DMS153 (cell line): ENCODE measurements around the gene CCSER2.

ENCODE experiments used
- DNase-seq: peaks from one replicate; lab custom pipeline; 2025; lab: John Stamatoyannopoulos, UW

Gene CCSER2

DNA sequence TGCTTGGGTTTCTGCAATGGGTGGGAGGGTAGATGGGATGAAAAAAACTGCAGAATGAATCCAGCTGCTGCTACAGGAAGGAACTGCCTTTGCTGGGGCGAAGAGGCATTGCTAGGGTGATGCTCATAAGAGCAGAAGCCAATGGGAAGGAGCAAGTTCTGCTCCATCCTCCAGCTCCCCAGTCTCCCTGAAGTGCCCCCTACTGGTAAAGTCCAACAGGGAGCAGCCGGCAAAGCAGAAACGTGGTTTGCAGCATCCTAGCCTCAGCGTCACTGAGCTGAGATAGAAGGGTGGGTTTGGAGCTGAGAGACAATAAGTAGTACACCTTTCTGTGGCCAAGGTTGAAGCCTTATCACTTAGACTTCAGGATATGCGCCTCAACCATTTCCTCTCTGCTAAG lies 220.5 kb downstream of the CCSER2 start:
- no peak for DNase-seq

DNA sequence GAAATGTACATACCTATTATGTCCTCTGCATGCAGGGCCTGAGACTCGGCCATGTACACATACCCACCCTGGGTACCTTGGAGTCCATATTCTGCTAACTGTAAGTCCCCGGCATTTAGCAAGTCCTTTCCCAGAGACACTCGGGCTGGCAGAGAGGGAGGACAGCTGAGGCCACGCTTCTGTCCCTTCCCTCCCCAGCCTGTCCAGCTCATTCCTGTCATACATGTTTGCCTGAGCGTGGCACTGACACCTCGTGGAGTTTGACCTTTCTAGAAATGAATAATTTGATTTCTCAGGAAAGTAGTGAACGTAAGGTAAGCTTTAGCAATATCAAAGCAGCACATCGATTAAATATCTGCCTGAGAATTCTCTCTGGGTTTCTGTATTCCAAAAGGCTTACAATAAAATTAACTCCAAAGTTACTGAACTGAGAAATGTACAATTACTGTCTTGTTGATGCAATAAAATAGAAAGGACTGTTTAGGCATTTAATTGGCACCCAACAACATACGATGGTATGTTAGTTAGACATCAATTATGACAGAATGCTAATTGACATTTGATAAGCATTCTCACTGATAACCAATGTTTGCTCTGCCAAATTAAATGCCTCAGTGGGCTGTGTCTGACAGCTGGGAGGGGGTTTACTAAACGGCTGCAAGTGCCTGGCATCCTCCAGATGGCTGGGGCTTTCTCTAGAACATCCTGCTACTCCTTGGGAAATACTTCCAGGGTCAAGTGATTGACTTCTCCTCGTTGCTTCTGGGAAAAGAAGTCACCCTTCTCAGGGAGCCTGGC lies 221.2 kb downstream of the CCSER2 start:
- no peak for DNase-seq

DNA sequence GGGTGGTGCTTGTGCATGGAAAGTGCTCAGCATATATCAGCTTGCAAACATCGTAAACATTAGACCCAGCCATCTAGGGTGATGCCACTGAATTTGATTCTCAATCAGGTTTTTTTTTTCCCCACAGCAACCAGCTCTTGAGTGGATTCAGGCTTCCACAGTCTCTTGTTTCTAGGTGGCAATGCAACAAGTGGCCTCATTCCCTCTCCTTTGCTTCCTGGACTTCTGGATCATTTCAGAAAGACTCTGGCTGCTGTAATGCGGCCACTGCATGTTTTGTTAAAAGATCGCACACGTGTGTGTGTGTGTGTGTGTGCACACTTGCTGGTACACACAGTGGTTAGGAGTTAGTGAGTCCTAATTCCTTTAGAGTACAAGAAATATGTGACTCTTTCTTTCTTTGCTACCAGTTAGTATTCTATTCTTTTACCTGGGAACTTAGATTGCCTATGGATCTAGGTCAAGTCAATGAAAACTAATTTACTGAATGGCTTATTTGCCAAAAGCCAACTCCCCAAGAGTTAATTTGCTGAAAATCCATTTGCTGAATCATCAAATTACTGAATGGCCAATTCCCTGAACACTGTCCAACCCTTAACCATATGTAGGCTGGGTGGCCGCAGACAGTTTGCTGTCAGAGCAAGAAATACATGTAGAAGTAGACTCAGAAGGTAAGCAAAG lies 222.5 kb downstream of the CCSER2 start:
- DNase-seq: no peak

DNA sequence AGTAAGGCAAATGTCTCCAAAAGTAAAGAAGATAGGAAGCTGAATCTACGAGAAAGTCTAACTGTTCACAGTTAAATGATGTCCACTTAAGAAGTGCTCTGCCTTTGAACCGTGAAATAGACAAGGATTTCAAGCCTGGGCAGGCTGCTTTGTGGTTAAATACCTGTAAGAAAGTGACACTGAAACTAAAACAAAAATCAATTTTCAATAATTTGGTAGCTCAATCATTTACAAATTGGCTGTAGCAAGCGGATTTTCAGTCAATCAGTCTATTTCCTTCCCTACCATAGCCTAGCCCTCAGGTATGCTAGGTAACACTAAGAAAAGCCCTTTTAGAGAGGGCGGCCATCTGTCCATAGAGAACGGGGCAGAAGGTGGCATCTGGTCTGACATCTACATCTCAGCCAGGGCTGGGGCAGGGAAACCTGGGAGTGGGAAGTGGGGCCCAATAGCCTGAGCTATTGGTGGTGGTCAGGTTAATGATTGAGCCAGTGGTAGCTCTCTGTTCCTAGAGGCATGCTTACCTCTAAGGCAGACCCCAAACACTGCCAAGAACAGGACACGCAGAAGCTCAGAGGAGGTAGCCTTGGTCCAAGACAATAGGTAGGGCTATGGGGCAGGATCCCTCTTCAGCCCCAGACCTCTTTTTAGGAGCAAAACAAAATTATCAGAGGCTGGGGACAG lies 223.2 kb downstream of the CCSER2 start:
- no peak for DNase-seq

DNA sequence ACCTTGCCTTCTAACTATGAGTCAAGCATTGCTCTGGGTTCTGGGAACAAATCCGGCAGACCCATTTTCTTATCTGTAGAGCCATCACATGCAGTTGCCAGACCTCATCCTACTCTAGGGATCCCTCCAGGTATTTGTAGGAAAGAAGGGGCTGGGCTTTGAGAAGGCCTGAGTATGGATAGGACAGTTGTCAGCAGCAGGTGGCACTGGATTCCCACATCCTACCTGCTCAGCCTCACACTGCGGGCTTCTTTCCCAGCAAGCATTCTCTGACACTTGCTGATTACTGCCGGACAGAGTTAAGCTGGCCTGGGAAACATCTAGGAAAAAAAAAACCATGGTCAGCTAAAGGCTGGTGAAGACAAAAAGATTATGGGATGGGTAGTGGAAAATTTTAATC lies 224.1 kb downstream of the CCSER2 start:
- DNase-seq: no peak

DNA sequence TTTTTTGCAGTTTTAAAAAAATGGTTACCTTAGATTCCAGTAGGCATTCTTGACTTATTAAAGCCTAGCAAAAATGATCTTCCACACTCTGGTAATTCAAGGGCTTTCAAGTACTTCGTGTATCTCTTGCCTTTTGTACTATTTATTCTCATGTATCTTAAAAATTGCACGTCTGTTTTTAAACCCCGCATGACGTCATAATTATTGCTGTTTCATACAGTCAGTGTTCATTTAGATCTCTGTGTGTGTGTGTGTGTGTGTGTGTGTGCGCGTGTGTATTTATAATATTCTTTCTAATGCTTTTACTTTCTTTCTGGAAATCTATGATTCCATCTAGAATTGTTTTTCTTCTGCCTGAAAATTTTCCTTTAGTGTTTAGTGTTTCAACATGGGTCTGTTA lies 234.2 kb downstream of the CCSER2 start:
- no peak for DNase-seq

DNA sequence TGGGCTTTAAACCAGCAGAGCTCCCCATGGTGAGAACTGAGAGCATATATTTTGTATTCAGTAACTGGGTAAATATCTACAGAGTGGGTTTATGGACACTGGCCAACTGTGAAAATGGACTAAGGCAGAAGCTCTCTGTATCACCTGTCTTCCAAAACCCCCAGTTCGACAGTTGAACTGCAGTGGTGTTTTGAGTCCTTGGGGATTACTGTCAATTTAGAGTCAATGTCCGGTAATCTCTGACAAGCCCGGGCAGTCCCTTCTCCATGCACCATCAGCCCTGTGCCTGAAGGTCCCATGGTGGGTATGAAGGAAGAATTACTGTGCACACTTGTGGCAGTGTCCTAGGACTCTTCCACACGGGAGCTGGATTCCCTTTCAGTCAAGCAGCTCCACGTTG lies 235.0 kb downstream of the CCSER2 start:
- no peak for DNase-seq

DNA sequence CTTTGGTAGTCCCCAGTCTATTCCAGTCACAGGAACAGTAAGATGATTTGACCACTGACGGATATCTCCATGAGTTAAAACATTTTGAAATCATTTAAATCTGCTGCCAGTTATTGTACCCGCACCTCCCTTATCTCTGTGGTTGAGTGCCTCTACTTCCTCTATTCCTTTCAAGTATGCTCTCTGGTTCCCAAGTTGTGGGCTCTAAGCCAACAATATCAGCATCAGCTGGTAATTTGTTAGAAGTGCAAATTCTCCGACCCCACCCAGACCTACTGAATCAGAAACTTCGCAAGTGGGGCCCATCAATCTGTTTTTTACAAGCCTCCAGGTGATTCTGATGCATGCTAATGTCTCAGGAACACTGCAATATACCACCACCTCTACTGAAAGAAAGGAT lies 235.5 kb downstream of the CCSER2 start:
- DNase-seq: no peak

DNA sequence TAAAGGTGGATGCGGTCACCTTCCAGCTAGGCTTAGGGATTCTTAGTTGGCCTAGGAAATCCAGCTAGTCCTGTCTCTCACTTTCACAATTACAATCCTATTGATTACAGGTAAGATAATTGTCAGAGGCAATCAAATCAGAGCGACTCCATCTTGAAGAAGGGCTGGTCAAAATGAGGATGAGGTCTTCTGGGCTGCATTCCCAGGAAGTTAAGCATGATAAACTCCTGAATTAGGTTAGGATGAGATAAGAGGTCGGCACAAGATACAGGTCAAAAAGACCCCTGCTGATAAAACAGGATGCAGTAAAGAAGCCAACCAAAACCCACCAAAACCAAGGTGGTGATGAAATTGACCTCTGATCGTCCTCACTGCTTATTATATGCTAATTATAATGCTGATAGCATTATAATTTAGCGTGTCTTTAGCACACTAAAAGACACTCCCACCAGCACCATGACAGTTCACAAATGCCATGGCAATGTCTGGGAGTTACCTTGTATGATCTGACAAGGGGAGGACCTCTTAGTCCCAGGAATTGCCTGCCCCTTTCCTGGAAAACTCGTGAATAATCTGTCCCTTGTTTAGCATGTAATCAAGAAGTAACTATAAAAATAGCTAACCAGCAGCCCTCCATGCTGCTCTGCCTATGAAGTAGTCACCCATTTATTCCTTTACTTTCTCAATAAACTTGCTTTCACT lies 237.6 kb downstream of the CCSER2 start:
- no peak for DNase-seq

DNA sequence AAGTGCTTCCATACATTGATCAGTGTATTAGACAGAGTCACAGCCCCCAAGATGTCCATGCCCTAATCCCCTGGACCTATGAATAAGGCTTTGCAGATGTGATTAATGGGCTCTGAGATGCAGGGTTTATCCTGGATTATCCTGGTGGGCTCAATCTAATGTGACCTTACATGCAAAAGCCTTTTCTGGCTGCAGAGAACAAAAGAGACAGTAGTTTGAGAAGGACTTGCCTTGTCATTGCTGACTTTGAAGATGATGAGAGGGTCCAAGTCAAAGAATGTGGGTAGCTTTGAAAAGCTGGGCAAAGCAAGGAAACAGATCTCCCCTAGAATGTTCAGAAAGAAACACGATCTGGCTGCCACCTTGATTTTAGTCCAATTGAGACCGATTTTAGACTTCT lies 238.7 kb downstream of the CCSER2 start:
- DNase-seq: no peak
